Measurements from ENCODE around the gene DUXB.

- no peak for TF ChIP-seq ARNTL (CRISPR knock-in tag; IDR thresholded peaks at IDR 0.05; ENCODE audit: borderline replicate concordance, low read depth)
- TF ChIP-seq ZFP30 (CRISPR knock-in tag; IDR thresholded peaks at IDR 0.05) = no peak
- TF ChIP-seq CSDC2 (CRISPR knock-in tag; IDR thresholded peaks at IDR 0.05) = no peak
- TF ChIP-seq, protein P1, sequence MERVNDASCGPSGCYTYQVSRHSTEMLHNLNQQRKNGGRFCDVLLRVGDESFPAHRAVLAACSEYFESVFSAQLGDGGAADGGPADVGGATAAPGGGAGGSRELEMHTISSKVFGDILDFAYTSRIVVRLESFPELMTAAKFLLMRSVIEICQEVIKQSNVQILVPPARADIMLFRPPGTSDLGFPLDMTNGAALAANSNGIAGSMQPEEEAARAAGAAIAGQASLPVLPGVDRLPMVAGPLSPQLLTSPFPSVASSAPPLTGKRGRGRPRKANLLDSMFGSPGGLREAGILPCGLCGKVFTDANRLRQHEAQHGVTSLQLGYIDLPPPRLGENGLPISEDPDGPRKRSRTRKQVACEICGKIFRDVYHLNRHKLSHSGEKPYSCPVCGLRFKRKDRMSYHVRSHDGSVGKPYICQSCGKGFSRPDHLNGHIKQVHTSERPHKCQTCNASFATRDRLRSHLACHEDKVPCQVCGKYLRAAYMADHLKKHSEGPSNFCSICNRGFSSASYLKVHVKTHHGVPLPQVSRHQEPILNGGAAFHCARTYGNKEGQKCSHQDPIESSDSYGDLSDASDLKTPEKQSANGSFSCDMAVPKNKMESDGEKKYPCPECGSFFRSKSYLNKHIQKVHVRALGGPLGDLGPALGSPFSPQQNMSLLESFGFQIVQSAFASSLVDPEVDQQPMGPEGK (CRISPR knock-in tag; IDR thresholded peaks at IDR 0.05; ENCODE audit: borderline replicate concordance) = no peak
- no peak for TF ChIP-seq BACH2 (CRISPR knock-in tag; IDR thresholded peaks at IDR 0.05; ENCODE audit: borderline replicate concordance)
- TF ChIP-seq ZNF70 (CRISPR knock-in tag; IDR thresholded peaks at IDR 0.05) = no peak
Measured at GRCh38 chr16:75695708-75696107, 5.6 kb downstream of the DUXB start.

Measured in SK-N-SH treated with all-trans-retinoic acid at 6 μM for 48 hours (cell line).